Activated CD8-positive, alpha-beta memory T cell treated with anti-CD3 and anti-CD28 coated beads for 48 hours (primary cell): Measurements from ENCODE around the gene GNA14.
"Not testable (repeated sequence)": the region's sequence is repeated elsewhere in the genome, so short reads cannot be mapped to it uniquely, and the experiment has no call there.

Experiments used
- DNase-seq, 3 experiments: peaks; one replicate each; pipeline ENCODE4 v3.0.0-alpha.2; 2020; ENCODE audit warnings: low read depth in 2 of 3, low spot score in 2 of 3

The GNA14 gene

DNA sequence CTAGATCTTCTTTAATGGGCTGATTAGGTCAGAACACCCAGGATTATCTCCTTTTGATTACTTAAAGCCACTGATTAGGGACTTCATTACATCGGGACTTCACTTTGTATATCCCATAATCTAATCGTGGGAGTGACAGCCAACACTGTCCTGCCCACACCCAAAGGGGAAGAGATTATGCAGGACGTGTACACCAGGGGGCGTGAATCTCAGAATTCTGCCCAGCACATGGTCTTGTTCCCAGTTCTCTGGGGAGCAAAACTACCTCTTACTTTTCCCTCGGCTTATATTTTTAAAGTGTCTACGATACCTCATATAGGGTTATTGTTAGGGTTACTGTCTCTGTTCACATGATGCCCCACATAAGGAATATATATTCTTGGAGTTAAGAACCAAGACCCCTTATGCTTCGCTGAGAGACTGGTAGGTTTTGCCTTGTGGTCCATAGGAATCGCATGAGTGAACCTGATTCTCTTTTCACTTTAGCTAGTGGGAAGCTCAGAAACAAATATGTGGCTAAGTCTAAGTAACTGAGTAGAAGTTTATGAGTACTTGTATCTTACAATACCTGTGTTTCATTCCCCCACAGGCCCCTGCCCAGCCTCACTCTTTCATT is 192.7 kb downstream of the GNA14 start:
- DNase-seq = no peak

DNA sequence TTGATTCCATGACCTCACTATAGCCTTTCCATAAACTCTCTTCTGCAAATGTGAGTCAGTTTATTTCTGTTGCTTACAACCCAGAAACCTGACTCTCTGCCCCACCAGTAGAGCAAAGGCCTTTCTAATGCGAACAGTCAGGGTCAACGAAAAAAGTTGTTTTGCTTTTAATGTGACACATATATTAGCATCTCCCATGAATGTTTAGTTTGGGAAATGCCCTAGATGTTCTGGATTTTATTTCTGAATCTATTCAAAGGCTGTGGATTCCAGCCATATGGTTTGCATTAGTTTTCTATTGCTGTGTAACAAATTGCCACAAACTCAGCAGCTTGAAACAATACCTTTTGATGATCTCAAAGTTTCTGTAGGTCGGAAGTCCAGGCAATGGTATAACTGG is 193.5 kb downstream of the GNA14 start:
- DNase-seq = no peak

DNA sequence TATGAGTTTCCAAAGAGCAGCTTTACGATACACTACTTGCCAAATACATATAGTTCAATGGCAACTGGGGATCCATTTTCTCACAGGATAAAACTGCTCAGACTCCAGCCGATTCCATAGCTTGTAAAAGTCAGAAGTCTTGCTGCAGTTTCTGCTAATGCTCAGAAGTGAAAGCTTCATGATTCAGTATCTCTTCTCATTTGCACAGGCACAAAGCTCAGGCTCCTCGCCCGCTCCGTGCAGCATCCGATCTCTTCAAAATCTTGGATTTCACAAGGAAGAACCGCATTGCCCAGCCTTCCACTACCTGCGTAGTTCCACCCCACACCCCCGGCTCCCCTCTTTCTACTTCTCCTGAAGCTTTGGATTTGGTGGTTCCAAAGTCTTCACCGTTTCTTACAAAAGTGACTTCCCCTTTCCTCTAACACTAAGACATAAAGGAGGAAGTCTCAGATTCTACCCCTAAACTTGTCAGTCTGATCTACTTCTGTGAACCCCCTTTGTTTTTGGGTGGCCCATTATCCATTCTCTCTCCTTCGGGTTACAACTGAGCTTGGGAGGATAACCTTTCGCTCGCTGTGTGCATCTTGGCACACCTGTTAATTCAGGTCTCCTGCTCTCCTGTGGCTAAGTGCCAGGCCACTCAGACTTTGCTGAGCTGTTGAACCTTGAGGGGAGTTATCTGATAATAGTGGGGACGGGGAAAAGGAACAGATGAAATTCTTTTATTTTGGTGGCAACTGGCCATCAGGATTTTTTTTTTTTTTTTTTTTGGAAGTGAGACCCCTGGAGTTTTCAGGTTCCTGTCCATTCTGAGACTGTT is 194.1 kb downstream of the GNA14 start:
- DNase-seq = no peak

DNA sequence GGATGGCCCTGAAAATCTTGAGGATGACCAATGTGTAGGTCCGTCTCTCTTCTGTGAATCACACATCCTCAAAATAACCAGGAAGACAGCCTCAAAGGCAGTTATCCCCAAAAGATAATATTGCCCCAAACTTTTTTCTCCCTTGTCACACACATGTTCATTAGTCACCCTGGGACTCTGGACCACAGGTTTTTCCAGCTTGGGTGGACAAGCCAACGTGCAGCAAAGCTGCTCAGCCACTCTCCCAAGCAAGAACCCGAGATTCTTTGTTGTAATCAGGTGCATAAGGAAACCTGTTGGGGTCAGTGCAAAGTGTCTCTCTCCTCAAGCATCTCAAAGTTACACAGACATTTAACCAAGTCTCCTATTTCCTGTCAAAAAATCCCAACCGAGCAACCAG is 196.6 kb downstream of the GNA14 start:
- DNase-seq = no peak

DNA sequence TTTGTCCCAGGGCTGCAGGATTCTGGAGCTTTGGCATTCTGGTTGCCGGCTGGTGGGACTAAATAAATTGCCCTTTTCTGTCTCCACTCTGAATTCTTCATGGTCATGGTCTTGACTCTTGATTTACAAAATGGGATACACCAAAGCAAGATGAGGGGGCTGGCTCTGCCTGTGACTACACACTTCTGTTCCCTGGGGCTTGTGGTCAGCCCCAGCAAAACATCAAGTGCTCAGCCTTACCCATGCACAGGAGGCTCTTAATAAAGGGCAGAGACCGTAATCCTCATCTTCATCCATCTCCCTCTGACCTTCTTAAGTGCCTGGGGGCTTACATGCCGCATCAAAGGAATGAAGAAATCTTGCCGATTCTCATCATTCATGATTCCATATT is 198.0 kb downstream of the GNA14 start:
- DNase-seq = no peak

DNA sequence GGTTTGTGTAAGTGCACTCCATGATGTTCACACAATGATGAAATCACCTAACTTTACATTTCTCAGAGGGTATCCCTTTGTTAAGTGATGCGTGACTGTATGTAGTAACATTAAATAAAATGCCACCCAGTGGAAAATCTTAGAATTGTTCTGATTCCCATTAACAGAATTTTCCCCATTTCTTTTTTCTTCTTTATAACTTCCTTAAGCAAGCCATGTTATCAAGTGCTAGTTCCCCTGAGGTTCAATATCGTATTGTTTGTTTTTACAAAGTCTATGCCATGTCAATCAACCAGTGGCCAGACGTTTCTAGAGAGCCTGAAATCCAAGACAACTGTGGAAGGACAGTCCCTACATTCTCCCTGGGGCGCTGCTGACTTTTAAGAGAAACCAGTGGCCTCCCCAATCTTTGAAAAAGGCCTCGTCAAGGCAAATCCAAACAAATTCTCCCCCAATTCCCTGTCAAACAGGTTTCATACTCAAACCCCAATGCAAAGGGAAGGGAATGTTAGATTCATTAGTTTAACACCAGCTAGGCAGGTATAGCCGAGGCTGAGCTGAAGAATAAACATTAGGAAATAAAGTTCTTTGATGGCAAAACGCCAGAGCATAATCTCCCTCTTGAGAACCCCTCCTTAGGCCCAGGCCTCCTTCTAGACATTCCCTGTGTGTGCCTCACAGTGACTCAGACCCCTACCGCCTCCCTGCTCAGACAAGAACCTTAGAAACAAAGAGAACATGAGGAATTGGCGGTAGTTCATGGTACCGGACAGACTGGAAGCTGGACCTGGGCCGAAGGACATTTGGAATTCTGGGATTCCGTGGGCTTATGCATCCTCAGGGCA is 198.7 kb downstream of the GNA14 start:
- no peak for DNase-seq

DNA sequence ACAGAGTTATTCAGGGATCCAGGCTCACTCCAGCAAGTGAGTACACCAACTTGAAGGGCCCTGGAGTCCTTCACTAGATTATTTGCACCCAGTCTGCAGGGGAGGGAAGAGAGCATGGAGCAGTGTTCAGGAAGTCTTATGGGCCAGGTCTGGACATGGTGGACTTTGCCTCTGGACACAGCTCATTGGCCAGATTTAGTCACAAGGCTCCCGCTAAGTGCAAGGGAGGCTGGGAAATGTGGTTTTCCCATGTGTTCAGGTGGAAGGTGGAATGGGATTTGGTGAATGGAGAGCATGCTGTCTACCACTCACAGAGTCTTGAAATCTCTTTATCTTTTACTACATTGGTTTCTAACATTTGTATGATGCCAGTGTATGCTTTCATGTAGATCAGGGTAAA is 200.5 kb downstream of the GNA14 start:
- no peak for DNase-seq

DNA sequence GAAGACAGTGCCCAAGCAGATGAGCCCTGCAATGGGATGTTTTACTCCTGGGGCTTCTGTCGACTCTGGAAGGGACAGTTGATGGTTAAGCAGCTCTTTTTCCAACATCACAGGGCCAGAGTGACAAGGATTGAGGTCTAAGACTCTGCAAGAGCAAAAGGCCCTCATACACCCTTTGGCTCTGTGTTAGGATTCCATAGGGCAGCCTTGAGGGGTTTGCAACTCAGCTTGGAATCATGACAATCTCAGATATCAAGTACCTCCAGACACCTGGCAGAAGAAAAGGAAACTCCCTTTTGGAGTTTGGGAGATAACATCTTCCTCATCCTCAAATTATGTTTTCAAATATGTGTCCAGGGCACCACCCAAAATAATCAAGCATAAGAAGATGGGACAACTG is 205.7 kb downstream of the GNA14 start:
- no peak for DNase-seq

DNA sequence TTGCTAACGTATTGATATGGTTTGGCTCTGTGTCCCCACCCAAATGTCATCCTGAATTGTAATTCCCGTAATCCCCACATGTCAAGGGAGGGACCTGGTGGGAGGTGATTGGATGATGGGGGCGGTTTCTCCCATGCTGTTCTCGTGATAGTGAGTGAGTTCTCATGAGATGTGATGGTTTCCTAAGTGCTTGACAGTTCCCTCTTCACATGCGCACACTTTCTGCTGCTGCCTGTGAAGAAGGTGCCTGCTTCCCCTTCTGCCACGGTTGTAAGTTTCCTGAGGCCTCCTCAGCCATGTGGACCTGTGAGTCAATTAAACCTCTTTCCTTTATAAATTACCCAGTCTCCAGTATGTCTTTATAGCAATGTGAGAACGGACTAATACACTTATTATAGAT is 207.0 kb downstream of the GNA14 start:
- DNase-seq = not testable (repeated sequence)

DNA sequence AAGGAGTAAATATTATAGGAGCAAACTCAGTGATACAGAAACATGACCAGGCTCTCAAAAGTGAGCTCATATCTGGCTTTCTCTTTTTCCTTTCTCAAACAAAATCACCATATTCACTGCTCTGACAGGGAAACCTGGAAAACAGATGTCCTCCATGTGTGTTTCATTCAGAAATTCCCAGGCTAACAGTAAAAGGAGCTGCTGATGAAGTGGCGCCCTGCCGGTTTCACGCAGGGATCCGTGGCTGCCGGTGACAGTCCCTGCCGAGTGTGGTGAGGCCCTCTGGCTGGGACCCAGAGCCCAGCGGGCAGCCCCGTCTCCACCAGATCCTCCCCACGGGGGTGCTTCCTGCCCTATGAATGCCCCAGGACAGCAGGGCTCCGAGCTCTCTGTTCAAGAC is 208.1 kb downstream of the GNA14 start:
- DNase-seq = no peak

DNA sequence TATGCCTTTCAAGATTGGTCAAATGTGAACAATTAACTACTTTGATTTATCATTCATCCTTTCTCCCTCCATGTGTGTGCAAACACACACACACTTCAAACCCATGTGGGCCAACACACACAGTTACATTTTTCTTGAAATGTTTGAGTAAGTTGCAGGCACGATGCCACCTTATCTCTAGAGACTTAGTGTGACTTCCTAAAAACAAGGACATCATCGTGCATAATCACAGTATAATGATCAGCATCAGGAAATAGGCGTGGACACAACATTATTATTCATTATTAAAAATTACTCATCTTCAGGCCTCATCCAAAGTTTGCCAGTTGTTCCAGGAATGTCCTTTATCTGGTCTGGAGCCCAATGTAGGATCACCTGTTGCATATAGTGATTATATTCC is 209.5 kb downstream of the GNA14 start:
- no peak for DNase-seq

DNA sequence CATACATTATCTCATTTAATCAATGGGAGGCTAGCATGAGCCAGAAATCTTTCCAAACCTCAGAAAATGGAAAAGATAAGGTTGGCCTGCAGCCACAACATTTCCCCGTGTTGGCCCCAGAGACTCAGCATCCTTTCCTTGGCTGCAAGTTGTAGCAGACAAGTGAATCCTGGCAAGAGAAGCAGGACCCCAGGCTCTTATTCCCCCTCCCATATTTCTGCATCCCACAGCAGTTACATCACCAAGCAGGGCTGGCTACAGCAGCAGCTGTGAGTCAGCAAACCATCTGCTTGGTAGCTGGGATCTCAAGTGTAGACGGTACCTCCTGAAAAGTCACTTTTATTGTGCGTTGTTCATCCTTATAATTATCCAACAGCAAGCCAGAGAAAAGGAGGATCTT is 212.4 kb downstream of the GNA14 start:
- DNase-seq = no peak

DNA sequence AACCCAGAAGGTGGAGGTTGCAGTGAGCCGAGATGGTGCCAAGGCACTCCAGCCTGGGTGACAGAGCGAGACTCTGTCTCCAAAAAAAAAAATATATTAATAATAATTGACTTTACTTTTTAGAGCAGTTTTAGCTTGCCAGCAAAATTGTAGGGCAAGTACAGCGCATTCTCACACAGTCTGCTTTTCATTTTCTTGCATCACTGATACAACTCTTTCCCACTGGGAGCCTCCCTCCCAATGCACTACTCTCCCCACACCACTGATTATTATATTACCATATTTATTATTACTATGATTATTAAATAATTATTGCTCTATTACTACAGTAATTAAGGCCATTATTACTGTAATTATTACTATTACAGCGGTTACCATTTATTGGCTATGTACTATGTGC is 212.8 kb downstream of the GNA14 start:
- no peak for DNase-seq

DNA sequence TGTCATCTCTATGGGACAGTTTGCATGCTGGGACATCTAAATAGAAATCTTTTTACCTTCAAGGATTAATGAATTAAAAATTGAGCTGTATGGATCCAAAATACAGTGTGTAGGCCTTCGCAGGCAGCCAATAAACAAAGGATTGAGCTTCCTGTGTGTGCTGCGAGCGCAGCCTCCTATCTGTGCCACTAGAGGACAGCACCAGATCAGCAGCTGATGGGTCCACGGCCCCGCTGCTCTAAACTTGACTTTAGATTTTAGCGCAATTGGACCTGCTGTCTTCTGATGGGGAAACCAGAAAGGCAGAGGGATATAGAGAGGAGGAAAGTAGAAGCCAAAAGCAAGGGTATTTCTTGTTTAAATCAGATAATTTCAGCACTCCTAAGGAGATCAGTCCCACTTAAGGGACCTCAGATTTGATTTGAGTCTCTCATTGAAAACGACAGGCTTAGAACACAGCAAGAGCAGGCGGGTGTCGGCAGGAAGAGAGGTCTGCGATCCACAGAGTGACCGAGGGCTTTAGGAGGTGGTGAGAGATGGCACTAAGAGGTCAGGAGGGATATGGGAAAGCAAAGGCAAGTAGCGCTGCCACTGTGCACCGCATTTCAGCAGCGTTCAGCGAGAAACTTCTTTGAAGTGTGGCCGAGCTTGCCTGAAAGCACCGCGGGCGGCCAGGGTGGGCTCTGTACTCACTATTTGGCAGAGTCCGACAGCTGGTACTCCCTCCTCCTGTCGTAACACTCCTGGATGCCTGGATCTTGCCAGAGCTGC is 214.3 kb downstream of the GNA14 start:
- no peak for DNase-seq

DNA sequence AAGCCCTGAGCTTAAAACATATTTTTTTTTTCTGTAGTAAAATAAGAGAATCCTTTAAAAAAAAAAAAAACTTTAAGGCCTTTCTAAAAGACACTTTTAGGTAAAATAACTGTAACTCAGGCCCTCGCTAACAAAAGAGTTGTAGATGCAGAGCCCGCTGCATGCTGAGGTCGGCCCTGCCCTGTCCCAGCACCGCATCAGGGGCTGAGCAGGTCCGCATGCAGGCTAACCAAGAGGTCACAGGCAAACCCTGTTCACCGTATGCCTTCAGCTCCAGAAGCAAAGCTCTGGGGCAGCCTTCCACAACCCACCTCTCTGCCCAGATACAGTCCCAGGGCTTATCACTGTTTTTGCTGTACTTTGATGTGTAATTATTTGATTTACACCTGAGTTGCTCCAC is 216.1 kb downstream of the GNA14 start:
- DNase-seq = no peak

DNA sequence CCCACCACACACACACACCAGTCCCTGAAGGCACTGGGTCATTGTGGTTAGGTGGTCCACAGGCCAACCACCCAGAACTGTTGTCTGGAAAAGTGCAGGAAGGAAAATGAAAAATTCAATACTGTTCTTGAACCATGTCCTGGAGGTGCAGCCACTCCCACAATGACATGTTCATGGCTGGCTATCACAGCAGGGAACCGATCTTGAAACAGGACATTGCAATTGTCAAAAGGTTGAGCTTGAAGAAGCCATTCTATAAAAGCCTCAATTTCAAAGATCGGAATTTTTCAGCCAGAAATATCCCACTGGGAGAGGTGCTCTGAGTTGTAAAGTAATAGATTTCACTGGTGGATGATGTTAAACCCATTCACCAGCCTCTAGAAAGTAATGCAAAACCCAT is 218.2 kb downstream of the GNA14 start:
- no peak for DNase-seq

DNA sequence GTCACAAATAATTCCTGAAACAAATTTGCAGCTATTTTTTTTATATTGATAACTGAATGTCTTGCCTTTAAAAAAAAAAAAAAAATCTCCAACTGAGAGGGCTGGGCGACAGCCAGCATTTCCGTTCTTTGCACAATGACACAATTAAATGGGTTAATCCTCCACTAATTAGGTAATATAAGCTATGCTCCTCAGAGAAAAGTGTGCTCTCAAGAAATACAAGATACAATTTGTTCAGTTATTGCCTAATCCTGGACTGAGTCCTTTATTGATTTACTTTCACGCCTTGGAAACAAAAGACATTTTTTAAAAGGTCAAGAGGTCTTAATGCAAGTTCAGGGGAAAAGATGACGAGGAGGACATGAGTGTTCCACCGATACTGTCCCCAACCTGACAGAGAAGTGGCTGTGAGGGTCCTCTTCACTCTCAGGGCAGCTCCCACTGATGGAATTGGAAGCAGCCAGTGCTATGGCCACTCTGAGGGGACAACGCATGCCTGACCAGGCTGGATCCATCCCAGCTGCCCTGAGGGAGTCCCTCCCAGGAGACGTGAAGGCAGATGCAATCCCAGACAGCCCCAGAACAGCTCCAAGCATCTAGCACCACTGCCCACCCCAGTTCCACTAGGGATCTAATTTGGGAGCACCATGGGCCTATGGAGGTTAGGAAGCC is 220.7 kb downstream of the GNA14 start:
- no peak for DNase-seq

DNA sequence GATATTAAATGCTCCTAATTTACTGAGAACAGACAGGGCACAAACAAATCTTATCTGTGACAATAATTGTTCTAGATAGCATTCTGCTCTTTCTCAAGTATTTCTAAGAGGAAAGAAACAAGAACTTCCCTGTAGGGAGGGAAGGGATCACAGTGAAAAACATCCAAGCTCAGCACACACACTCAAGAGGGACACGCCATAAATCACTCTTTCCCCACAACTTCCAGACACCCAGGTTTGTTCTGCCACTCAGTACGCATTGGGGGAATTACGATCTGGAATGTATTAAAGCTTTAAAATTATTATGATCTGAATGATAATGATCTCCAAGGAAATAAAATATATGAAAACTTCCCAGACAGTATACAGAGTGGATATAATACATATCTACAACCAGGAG is 221.4 kb downstream of the GNA14 start:
- DNase-seq = no peak

DNA sequence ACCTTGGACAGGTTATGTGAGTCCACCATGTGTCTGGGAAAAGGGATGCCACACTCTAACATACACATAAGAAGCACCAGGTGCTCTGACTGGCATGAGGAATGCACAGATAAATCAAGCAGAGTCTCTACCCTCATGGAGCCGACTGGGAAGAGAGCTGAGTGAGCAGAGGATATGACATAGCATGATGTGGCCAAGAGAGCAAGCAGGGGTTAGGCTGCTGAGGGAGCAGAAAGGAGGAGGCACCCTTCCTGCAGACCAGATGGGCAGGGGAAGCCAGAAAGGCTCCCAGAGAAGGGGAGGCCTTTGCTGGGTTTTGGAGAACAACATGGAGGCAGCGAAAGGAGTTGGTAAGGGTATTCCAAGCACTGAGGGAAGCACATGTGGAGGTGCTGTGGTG is 223.1 kb downstream of the GNA14 start:
- DNase-seq = no peak

DNA sequence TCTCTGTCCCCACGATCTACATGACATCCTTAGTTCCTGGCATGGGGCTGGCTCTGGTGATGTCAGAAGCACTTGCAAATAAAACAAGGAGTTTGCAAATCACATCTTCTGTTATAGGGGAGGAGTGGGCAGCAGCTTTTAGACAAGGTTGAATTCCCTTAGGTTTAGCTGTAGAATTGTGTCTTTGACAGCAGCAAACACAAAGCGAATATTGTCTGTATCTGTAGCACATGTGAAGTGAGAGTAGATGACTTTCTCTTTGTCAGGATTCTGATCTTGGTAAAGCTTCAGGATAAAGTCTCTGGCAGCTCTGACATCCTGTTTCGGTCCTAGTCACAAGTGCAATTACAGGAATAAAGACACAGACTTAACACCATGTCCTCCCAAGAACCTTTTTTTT is 224.3 kb downstream of the GNA14 start:
- DNase-seq = no peak

DNA sequence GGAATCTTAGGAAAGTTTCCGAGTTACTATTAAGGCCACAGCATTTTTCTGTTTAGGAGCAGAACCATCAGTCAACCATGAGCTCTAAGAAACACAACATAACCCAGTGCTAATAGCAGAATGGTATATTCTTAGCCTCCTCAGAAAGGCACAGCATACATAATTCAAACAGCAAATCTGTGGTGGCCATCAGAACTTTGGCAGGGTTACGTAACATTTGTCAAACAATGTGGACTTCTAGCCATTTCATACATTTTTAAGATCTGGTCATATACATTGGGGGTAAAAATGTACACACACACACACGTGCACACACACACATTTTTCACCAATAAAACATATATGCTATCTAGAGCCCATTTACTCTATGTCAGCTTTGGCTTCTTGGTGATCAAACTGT is 225.2 kb downstream of the GNA14 start:
- no peak for DNase-seq
